H1 (cell line): Measurements from ENCODE around the gene ATG2B. TPM values are rescaled to one million over a fixed set of nuclear protein-coding genes. Genes with fewer than 3 reads are reported as not detected.

ENCODE experiments used
- CBX5 ChIP-seq: fragments of 300-800, 300-1000 bp; sonication (generic); IDR thresholded peaks from 2 replicates; pipeline ENCODE4 v1.7.1; 2016; ENCODE audit warnings: antibody characterized with exemption, low read length, low read depth
- CHD2 ChIP-seq: IDR thresholded peaks from 2 replicates; pipeline ENCODE4 v1.6.1; 2012; ENCODE audit warnings: low read length, improper control_type of control experiment
- CHD7 ChIP-seq: fragments of 300-600 bp; sonication (generic); IDR thresholded peaks from 2 replicates; pipeline ENCODE4 v1.7.1; 2012; ENCODE audit warnings: low read length, moderate library complexity, mild to moderate bottlenecking, inconsistent platforms; ENCODE audit not compliant: insufficient replicate concordance
- CTCF ChIP-seq, 3 experiments: IDR thresholded peaks; 1 replicate in 2 of 3; 2 replicates in 1 of 3; pipeline versions ENCODE4 v1.5.1 to v1.6.1; 2011; ENCODE audit warnings: low read length in 3 of 3, mild to moderate bottlenecking in 3 of 3, inconsistent platforms in 2 of 3, low read depth in 1 of 3, moderate library complexity in 1 of 3; ENCODE audit not compliant: insufficient read depth in 1 of 3; ENCODE audit errors: control extremely low read depth in 1 of 3
- MAFK ChIP-seq: IDR thresholded peaks from 2 replicates; pipeline ENCODE4 v1.6.1; 2012; ENCODE audit warnings: low read depth, mild to moderate bottlenecking, improper control_type of control experiment, low read length
- NANOG ChIP-seq: IDR thresholded peaks from 2 replicates; pipeline ENCODE4 v1.6.1; 2011; ENCODE audit warnings: low read length, low read depth, mild to moderate bottlenecking, inconsistent platforms; ENCODE audit not compliant: insufficient read depth, poor library complexity, severe bottlenecking
- TCF12 ChIP-seq: IDR thresholded peaks from 2 replicates; pipeline ENCODE4 v1.6.1; 2011; ENCODE audit warnings: low read depth, mild to moderate bottlenecking, low read length
- polyA plus RNA-seq, 7 experiments: library from polyadenylated mRNA; depleted of rRNA in 3 of 7; stranded (reverse) in 5 of 7; unstranded in 2 of 7; fragments of >200 nt in 5 of 7; fragments of 200-250 nt in 2 of 7; gene quantifications; 1 replicate in 5 of 7; 2 replicates in 1 of 7; 4 replicates in 1 of 7; pipeline versions ENCODE4 v1.2.1 to v1.2.3, GENCODE V29; 2011 to 2013; ENCODE audit warnings: missing spikeins in 2 of 7, mixed read lengths in 2 of 7
- total RNA-seq: library from RNA; stranded (reverse); fragmentation: NEBNext Ultra II Directional; extraction: Animal tissue kit (Norgen Biotek cat#: 25700); gene quantifications from 2 replicates; pipeline ENCODE4 v1.2.1, GENCODE V29; 2021

Gene ATG2B
- total and polyA plus RNA-seq, 2 of the 8 experiments (the other 6 are each of a cell fraction or from before 2014, with no cell fraction given), result 4.6 to 14.4 TPM

- TF ChIP-seq CTCF (IDR thresholded peaks at IDR 0.05; ENCODE audit: control extremely low read depth in 1 of 3, insufficient read depth in 1 of 3, low read depth in 1 of 3, low read length in 3 of 3) (no peak), NANOG (no peak), MAFK (no peak), CHD2 (no peak), CHD7 (no peak), CBX5 (no peak), TCF12 (no peak)
Measured at GRCh38 chr14:96267916-96268315, 95.2 kb downstream of the ATG2B start (continued).
